H1 (cell line): ENCODE measurements around the gene ZBTB40. TPM values are rescaled to one million over a fixed set of nuclear protein-coding genes. Genes with fewer than 3 reads are reported as not detected.

Experiments
- CTCF ChIA-PET: fragments of 300-600 bp; sonication (Branson Sonifier 250); formaldehyde crosslinking; loops from one replicate; lab custom pipeline; 2021; ENCODE audit not compliant: partially characterized antibody; lab: Charles Lee
- POLR2A ChIA-PET: fragments of 300-600 bp; sonication (Branson Sonifier 250); formaldehyde crosslinking; loops from one replicate; lab custom pipeline; 2021; ENCODE audit warnings: inconsistent platforms; ENCODE audit not compliant: partially characterized antibody; lab: Charles Lee
- DNase-seq, 2 experiments: peaks; one replicate each; pipeline versions ENCODE4 v3.0.0 to v3.0.0-alpha.2; 2010 to 2022; ENCODE audit warnings: low spot score in 2 of 2, low read depth in 1 of 2, mixed read lengths in 1 of 2
- FAIRE-seq: peaks from 2 replicates; lab custom pipeline; 2011; peaks lifted over from hg19 to GRCh38; lab: Jason Lieb, UNC
- H2AFZ ChIP-seq: 2 replicates; pipeline ENCODE4 v1.8.1; 2012; ENCODE audit warnings: low read length, inconsistent platforms
- H2AK5ac ChIP-seq: 2 replicates; pipeline ENCODE4 v1.6.1; 2013; ENCODE audit warnings: low read depth, low read length
- H2BK120ac ChIP-seq: replicated peaks from 2 replicates; pipeline ENCODE3; 2013; ENCODE audit warnings: low read depth, low read length, inconsistent platforms
- H2BK12ac ChIP-seq: 2 replicates; pipeline ENCODE4 v1.6.1; 2013; ENCODE audit warnings: low read depth, low read length
- H2BK15ac ChIP-seq: 2 replicates; pipeline ENCODE4 v1.6.1; 2013; ENCODE audit warnings: low read length
- H2BK20ac ChIP-seq: 2 replicates; pipeline ENCODE4 v1.6.1; 2013; ENCODE audit warnings: low read length
- H2BK5ac ChIP-seq: 2 replicates; pipeline ENCODE4 v1.6.1; 2013; ENCODE audit warnings: low read depth, low read length
- H3K14ac ChIP-seq: 2 replicates; pipeline ENCODE4 v1.6.1; 2013; ENCODE audit warnings: inconsistent platforms; ENCODE audit not compliant: insufficient read length
- H3K18ac ChIP-seq: 2 replicates; pipeline ENCODE4 v1.6.1; 2013; ENCODE audit warnings: low read length; ENCODE audit errors: extremely low read depth
- H3K23ac ChIP-seq: 2 replicates; pipeline ENCODE4 v1.6.1; 2013; ENCODE audit warnings: inconsistent platforms; ENCODE audit not compliant: insufficient read length
- H3K23me2 ChIP-seq: 2 replicates; pipeline ENCODE4 v1.6.1; 2013; ENCODE audit warnings: low read depth, low read length
- H3K27ac ChIP-seq: 2 replicates; pipeline ENCODE4 v1.6.1; 2011; ENCODE audit warnings: low read depth, low read length, inconsistent platforms
- H3K27me3 ChIP-seq, 4 experiments: replicated peaks in 1 of 4; 1 replicate in 1 of 4; 2 replicates in 3 of 4; pipeline versions ENCODE4 v1.6.1 to v1.8.1; 2011 to 2013; ENCODE audit warnings: low read length in 3 of 4, mild to moderate bottlenecking in 3 of 4, inconsistent platforms in 2 of 4, mixed read lengths in 2 of 4, moderate library complexity in 1 of 4; ENCODE audit not compliant: control insufficient read depth in 3 of 4, insufficient read depth in 3 of 4; ENCODE audit errors: extremely low read depth in 1 of 4
- H3K36me3 ChIP-seq, 4 experiments: 2 replicates each; pipeline versions ENCODE4 v1.6.1 to v1.8.1; 2011 to 2013; ENCODE audit warnings: mild to moderate bottlenecking in 4 of 4, low read length in 3 of 4, moderate library complexity in 2 of 4, control low read depth in 1 of 4, inconsistent platforms in 1 of 4; ENCODE audit not compliant: insufficient read depth in 4 of 4, control insufficient read depth in 2 of 4
- H3K4ac ChIP-seq: replicated peaks from 2 replicates; pipeline ENCODE3; 2013; ENCODE audit warnings: low read length, low read depth, mixed read lengths, inconsistent platforms; ENCODE audit not compliant: insufficient read length
- H3K4me1 ChIP-seq, 4 experiments: replicated peaks in 1 of 4; 1 replicate in 1 of 4; 2 replicates in 3 of 4; pipeline versions ENCODE4 v1.6.1 to v1.8.1; 2011 to 2013; ENCODE audit warnings: low read length in 3 of 4, inconsistent platforms in 2 of 4, mixed read lengths in 1 of 4; ENCODE audit not compliant: insufficient read depth in 4 of 4, control insufficient read depth in 3 of 4
- H3K4me2 ChIP-seq, 2 experiments: 2 replicates each; pipeline versions ENCODE4 v1.6.1 to v1.8.1; 2011 to 2013; ENCODE audit warnings: low read depth in 2 of 2, low read length in 2 of 2, control low read depth in 1 of 2, inconsistent platforms in 1 of 2, mild to moderate bottlenecking in 1 of 2; ENCODE audit not compliant: insufficient read depth in 1 of 2
- H3K4me3 ChIP-seq, 4 experiments: fragments of 200-600, 300-600 bp in 1 of 4; sonication (generic), shearing (Covaris generic), sonication (Bioruptor Twin) in 1 of 4; 2 replicates each; pipeline versions ENCODE4 v1.5.1 to v1.8.1; 2011 to 2016; ENCODE audit warnings: low read length in 4 of 4, low read depth in 3 of 4, control low read depth in 2 of 4, inconsistent platforms in 2 of 4, mild to moderate bottlenecking in 2 of 4, mixed read lengths in 1 of 4, moderate library complexity in 1 of 4; ENCODE audit not compliant: insufficient read depth in 2 of 4; ENCODE audit errors: extremely low read depth in 1 of 4
- H3K56ac ChIP-seq: replicated peaks from 2 replicates; pipeline ENCODE3; 2013; ENCODE audit warnings: low read depth, mild to moderate bottlenecking, mixed read lengths, low read length, inconsistent platforms; ENCODE audit not compliant: insufficient read length
- H3K79me1 ChIP-seq: 2 replicates; pipeline ENCODE4 v1.6.1; 2013; ENCODE audit warnings: low read depth, low read length, control low read depth
- H3K79me2 ChIP-seq, 2 experiments: 2 replicates each; pipeline versions ENCODE4 v1.6.1 to v1.8.1; 2012 to 2013; ENCODE audit warnings: low read length in 2 of 2, mild to moderate bottlenecking in 2 of 2, inconsistent platforms in 1 of 2; ENCODE audit not compliant: insufficient read depth in 2 of 2, control insufficient read depth in 1 of 2
- H3K9ac ChIP-seq, 4 experiments: replicated peaks in 1 of 4; 1 replicate in 1 of 4; 2 replicates in 3 of 4; pipeline versions ENCODE4 v1.6.1 to v1.8.1; 2011 to 2013; ENCODE audit warnings: low read depth in 3 of 4, low read length in 3 of 4, control low read depth in 2 of 4, mild to moderate bottlenecking in 2 of 4, moderate library complexity in 2 of 4, inconsistent platforms in 1 of 4; ENCODE audit errors: extremely low read depth in 1 of 4
- H3K9me3 ChIP-seq, 2 experiments: 2 replicates each; pipeline versions ENCODE4 v1.6.1 to v1.8.1; 2012 to 2013; ENCODE audit warnings: mild to moderate bottlenecking in 2 of 2, moderate library complexity in 2 of 2, control low read depth in 1 of 2, inconsistent platforms in 1 of 2, low read depth in 1 of 2, low read length in 1 of 2, mixed read lengths in 1 of 2; ENCODE audit not compliant: insufficient read depth in 2 of 2
- H4K20me1 ChIP-seq, 2 experiments: replicated peaks in 1 of 2; 2 replicates each; pipeline versions ENCODE3 to v1.8.1; 2011 to 2013; ENCODE audit warnings: inconsistent platforms in 2 of 2, low read length in 2 of 2, mild to moderate bottlenecking in 1 of 2; ENCODE audit not compliant: insufficient read depth in 2 of 2, control insufficient read depth in 1 of 2
- H4K5ac ChIP-seq: 2 replicates; pipeline ENCODE4 v1.6.1; 2013; ENCODE audit warnings: low read length, low read depth, mixed read lengths, inconsistent platforms; ENCODE audit not compliant: insufficient read length
- H4K8ac ChIP-seq: 2 replicates; pipeline ENCODE4 v1.8.0; 2013; ENCODE audit warnings: mild to moderate bottlenecking, moderate library complexity, low read length, inconsistent platforms; ENCODE audit not compliant: insufficient read depth; ENCODE audit errors: extremely low read depth
- H4K91ac ChIP-seq: replicated peaks from 2 replicates; pipeline ENCODE3; 2013; ENCODE audit warnings: low read length, mixed read lengths, inconsistent platforms; ENCODE audit not compliant: insufficient read length
- CHD1 ChIP-seq: IDR thresholded peaks from 2 replicates; pipeline ENCODE4 v1.6.1; 2012; ENCODE audit warnings: low read depth, low read length, improper control_type of control experiment
- HDAC6 ChIP-seq: IDR thresholded peaks from one replicate; pipeline ENCODE4 v1.7.1; 2012; ENCODE audit warnings: low read depth, mild to moderate bottlenecking, inconsistent platforms, low read length, moderate library complexity
- YY1 ChIP-seq: IDR thresholded peaks from 2 replicates; pipeline ENCODE4 v1.6.1; 2011; ENCODE audit warnings: low read depth, mild to moderate bottlenecking, low read length
- WGBS, 2 experiments: shearing (Covaris generic) in 1 of 2; methylation state at CpG; one replicate each; pipeline versions ENCODE4 v1.1.6 to v1.1.7; 2013 to 2015; ENCODE audit warnings: low lambda C conversion rate in 2 of 2, mixed read lengths in 2 of 2, inconsistent platforms in 1 of 2, low coverage in 1 of 2, missing lambda C conversion rate in 1 of 2; ENCODE audit not compliant: insufficient replicate concordance in 2 of 2, insufficient coverage in 1 of 2, insufficient read length in 1 of 2; ENCODE audit errors: extremely low coverage in 1 of 2, missing lambda C conversion rate in 1 of 2; 5-methylcytosine and 5-hydroxymethylcytosine counted together
- polyA plus RNA-seq, 7 experiments: library from polyadenylated mRNA; depleted of rRNA in 3 of 7; stranded (reverse) in 5 of 7; unstranded in 2 of 7; fragments of >200 nt in 5 of 7; fragments of 200-250 nt in 2 of 7; gene quantifications; 1 replicate in 5 of 7; 2 replicates in 1 of 7; 4 replicates in 1 of 7; pipeline versions ENCODE4 v1.2.1 to v1.2.3, GENCODE V29; 2011 to 2013; ENCODE audit warnings: missing spikeins in 2 of 7, mixed read lengths in 2 of 7
- total RNA-seq: library from RNA; stranded (reverse); fragmentation: NEBNext Ultra II Directional; extraction: Animal tissue kit (Norgen Biotek cat#: 25700); gene quantifications from 2 replicates; pipeline ENCODE4 v1.2.1, GENCODE V29; 2021

ZBTB40 gene
- total and polyA plus RNA-seq, 2 of the 8 experiments (the other 6 are each of a cell fraction or from before 2014, with no cell fraction given) = 3.1 to 19.3 TPM

GRCh38 chr1:22553104-22553880, 101.6 kb downstream of the ZBTB40 start:
- Histone ChIP-seq H3K27me3 (peaks cover 0 to 2% (median 0%) of the 10 kb centered on the region in 4 experiments; a peak in 2 of 7 replicates), H3K23ac (no peak overlapping the region), H2BK12ac (peak overlapping the region; percentile 94; the same call in 1 of the 2 replicates), H3K18ac (no peak overlapping the region), H4K20me1 (no peaks in the 10 kb centered on the region), H2BK20ac (no peak overlapping the region), H2BK15ac (peak overlapping the region; percentile 65; the same call in 1 of the 2 replicates), H3K9ac (no peak overlapping the region), H3K9me3 (no peaks in the 10 kb centered on the region), H3K4me3 (no peak overlapping the region), H2BK5ac (no peak overlapping the region), H3K79me1 (no peaks in the 10 kb centered on the region), H3K56ac (no peak overlapping the region), H2AK5ac (no peak overlapping the region; the same call in 1 of the 2 replicates), H3K36me3 (no peaks in the 10 kb centered on the region), H3K14ac (no peak overlapping the region), H2AFZ (no peak overlapping the region), H3K27ac (no peak overlapping the region), H2BK120ac (no peak overlapping the region), H3K23me2 (peaks cover 3% of the 10 kb centered on the region; the same call in 1 of the 2 replicates), H3K4me1 (peaks cover 0 to 36% (median 19%) of the 10 kb centered on the region in 4 experiments; a peak in 6 of 7 replicates), H3K79me2 (no peaks in the 10 kb centered on the region), H4K91ac (no peak overlapping the region), H4K5ac (no peak overlapping the region), H3K4me2 (no peak overlapping the region), H4K8ac (no peak overlapping the region), H3K4ac (no peak overlapping the region)
- ChIA-PET CTCF (interaction anchor here (0.5 to 6.5 kb wide), 3 partner anchors 62 to 549 kb away, joined by 3 to 39 read pairs (median 3); partner anchors contain the start of gene C1QC), POLR2A (no interaction called here)
- 86% methylated on average over 18 of the region's 18 CpGs; no CpG with 5 or more reads in 1 of the 2 experiments for WGBS, 2 experiments
- FAIRE-seq = no peak
- no peak for DNase-seq
- TF ChIP-seq CHD1 (no peak), HDAC6 (no peak), YY1 (no peak)
